WTC11 (cell line): ENCODE measurements around the gene ZRANB2. TPM values are rescaled to one million over a fixed set of nuclear protein-coding genes. Genes with fewer than 3 reads are reported as not detected.

Experiments
- ATAC-seq: fragments of 200-7000 bp; cut with Tn5 transposase; 2 replicates; pipeline ENCODE4 v1.10.0; 2021; ENCODE audit warnings: mild to moderate bottlenecking, moderate library complexity
- CTCF ChIA-PET: fragments of 300-600 bp; sonication (Branson Sonifier 250); formaldehyde crosslinking; loops from one replicate; lab custom pipeline; 2021; ENCODE audit warnings: antibody characterized with exemption; lab: Charles Lee
- POLR2A ChIA-PET: fragments of 350-600 bp; sonication (Branson Sonifier 250); formaldehyde crosslinking; loops from one replicate; lab custom pipeline; 2021; ENCODE audit warnings: antibody characterized with exemption; lab: Charles Lee
- DNase-seq: peaks from one replicate; pipeline ENCODE4 v3.0.0; 2021; ENCODE audit warnings: low spot score
- H3K27ac Mint-ChIP-seq: 2 replicates; pipeline ENCODE4 v1.8.0; 2021; ENCODE audit warnings: mixed read lengths
- H3K27me3 Mint-ChIP-seq: 2 replicates; pipeline ENCODE4 v1.8.0; 2021; ENCODE audit warnings: low read depth, mild to moderate bottlenecking, moderate library complexity, mixed read lengths
- H3K36me3 Mint-ChIP-seq: 2 replicates; pipeline ENCODE4 v1.8.0; 2021; ENCODE audit warnings: mixed read lengths
- H3K4me1 Mint-ChIP-seq: 2 replicates; pipeline ENCODE4 v1.8.0; 2022; ENCODE audit warnings: mixed read lengths
- H3K4me3 Mint-ChIP-seq: 2 replicates; pipeline ENCODE4 v1.8.0; 2021; ENCODE audit warnings: mild to moderate bottlenecking, moderate library complexity, mixed read lengths
- H3K9me3 Mint-ChIP-seq: 2 replicates; pipeline ENCODE4 v1.8.0; 2021; ENCODE audit warnings: mixed read lengths
- AR ChIP-seq: fragments of 250-450 bp; sonication (Bioruptor Pico); IDR thresholded peaks from 2 replicates; pipeline ENCODE4 v1.9.0; 2021; ENCODE audit warnings: mild to moderate bottlenecking
- ARID4B ChIP-seq: sonication (generic); formaldehyde crosslinking; IDR thresholded peaks from 2 replicates; pipeline ENCODE4 v1.8.0; 2023; ENCODE audit warnings: missing genetic modification reagents, mild to moderate bottlenecking, borderline replicate concordance
- CDX4 ChIP-seq: fragments of 250-450 bp; sonication (Bioruptor Pico); IDR thresholded peaks from 2 replicates; pipeline ENCODE4 v1.9.0; 2021; ENCODE audit warnings: moderate library complexity, mild to moderate bottlenecking, inconsistent platforms, borderline replicate concordance
- E2F1 ChIP-seq: sonication (generic); formaldehyde crosslinking; IDR thresholded peaks from 2 replicates; pipeline ENCODE4 v1.8.0; 2022; ENCODE audit warnings: mild to moderate bottlenecking, missing genetic modification reagents
- E2F5 ChIP-seq: sonication (generic); formaldehyde crosslinking; IDR thresholded peaks from 2 replicates; pipeline ENCODE4 v1.8.1; 2022; ENCODE audit warnings: mild to moderate bottlenecking, moderate library complexity, missing genetic modification reagents
- ELF4 ChIP-seq: sonication (generic); formaldehyde crosslinking; IDR thresholded peaks from 2 replicates; pipeline ENCODE4 v1.8.1; 2022; ENCODE audit warnings: low read depth, mild to moderate bottlenecking, moderate library complexity, missing genetic modification reagents
- NR1H2 ChIP-seq: sonication (generic); formaldehyde crosslinking; IDR thresholded peaks from 2 replicates; pipeline ENCODE4 v1.9.0; 2021; ENCODE audit warnings: mild to moderate bottlenecking, moderate library complexity, missing genetic modification reagents
- SMAD4 ChIP-seq: sonication (generic); formaldehyde crosslinking; IDR thresholded peaks from 2 replicates; pipeline ENCODE4 v1.8.0; 2022; ENCODE audit warnings: mild to moderate bottlenecking, missing genetic modification reagents
- TCF7 ChIP-seq: sonication (generic); formaldehyde crosslinking; IDR thresholded peaks from 2 replicates; pipeline ENCODE4 v1.8.0; 2022; ENCODE audit warnings: mild to moderate bottlenecking, low read depth, missing genetic modification reagents, moderate library complexity
- TP53 ChIP-seq: sonication (generic); formaldehyde crosslinking; IDR thresholded peaks from 2 replicates; pipeline ENCODE4 v1.8.1; 2023; ENCODE audit warnings: mild to moderate bottlenecking, missing genetic modification reagents
- ZNF121 ChIP-seq: sonication (generic); formaldehyde crosslinking; IDR thresholded peaks from 2 replicates; pipeline ENCODE4 v1.8.0; 2023; ENCODE audit warnings: missing genetic modification reagents
- ZNF219 ChIP-seq: sonication (generic); formaldehyde crosslinking; IDR thresholded peaks from 2 replicates; pipeline ENCODE4 v1.8.0; 2023; ENCODE audit warnings: missing genetic modification reagents, mild to moderate bottlenecking, borderline replicate concordance
- ZNF263 ChIP-seq: sonication (generic); formaldehyde crosslinking; IDR thresholded peaks from 2 replicates; pipeline ENCODE4 v1.8.1; 2022; ENCODE audit warnings: low read depth, mild to moderate bottlenecking, moderate library complexity, missing genetic modification reagents
- ZNF317 ChIP-seq: sonication (generic); formaldehyde crosslinking; IDR thresholded peaks from 2 replicates; pipeline ENCODE4 v1.8.1; 2023; ENCODE audit warnings: low read depth, mild to moderate bottlenecking, moderate library complexity, missing genetic modification reagents, borderline replicate concordance
- ZNF532 ChIP-seq: fragments of 250-450 bp; sonication (Bioruptor Pico); IDR thresholded peaks from 2 replicates; pipeline ENCODE4 v1.9.0; 2021; ENCODE audit warnings: mild to moderate bottlenecking, borderline replicate concordance
- total RNA-seq: library from RNA; stranded (reverse); gene quantifications from 3 replicates; pipeline ENCODE4 v1.2.3, GENCODE V29; 2021

ZRANB2 gene
- total RNA-seq, 1 experiment from 2014 or later: 85.8 TPM

GRCh38 chr1:71041806-71042205 is 39.0 kb downstream of the ZRANB2 start:
- Mint-ChIP-seq H3K27ac (no peak overlapping the region), H3K27me3 (peaks cover 11% of the 10 kb centered on the region), H3K9me3 (no peaks in the 10 kb centered on the region), H3K4me3 (no peak overlapping the region), H3K36me3 (no peaks in the 10 kb centered on the region), H3K4me1 (no peaks in the 10 kb centered on the region)
- POLR2A ChIA-PET: no interaction called here
- ATAC-seq (no peak), DNase-seq (no peak)
- TF ChIP-seq ZNF317 (CRISPR knock-in tag) (no peak), AR (CRISPR knock-in tag) (no peak), NR1H2 (CRISPR knock-in tag) (no peak), ARID4B (CRISPR knock-in tag) (no peak), SMAD4 (CRISPR knock-in tag) (no peak), CDX4 (no peak), ELF4 (CRISPR knock-in tag) (no peak), ZNF532 (CRISPR knock-in tag) (no peak), TP53 (CRISPR knock-in tag) (no peak), ZNF219 (CRISPR knock-in tag) (no peak), E2F1 (CRISPR knock-in tag) (no peak), ZNF263 (CRISPR knock-in tag) (no peak), TCF7 (no peak), ZNF121 (CRISPR knock-in tag) (no peak), E2F5 (CRISPR knock-in tag) (no peak)
- CTCF ChIA-PET: no interaction called here
